Mesendoderm (in vitro differentiated cells): ENCODE data around the gene ARID3A.

Experiments used
- DNase-seq: peaks from one replicate; pipeline ENCODE4 v3.0.0; 2013
- H2AK5ac ChIP-seq: 2 replicates; pipeline ENCODE4 v1.6.1; 2013; ENCODE audit warnings: low read length, inconsistent platforms
- H2BK120ac ChIP-seq: 2 replicates; pipeline ENCODE4 v1.6.1; 2013; ENCODE audit warnings: low read depth, mild to moderate bottlenecking, low read length, moderate library complexity, mixed read lengths
- H2BK15ac ChIP-seq: replicated peaks from 2 replicates; pipeline ENCODE4 v1.6.1; 2013; ENCODE audit warnings: low read depth, mild to moderate bottlenecking, moderate library complexity
- H2BK5ac ChIP-seq: 2 replicates; pipeline ENCODE4 v1.6.1; 2013; ENCODE audit warnings: low read length, inconsistent platforms
- H3K18ac ChIP-seq: 2 replicates; pipeline ENCODE4 v1.6.1; 2013; ENCODE audit warnings: mild to moderate bottlenecking, low read length, mixed read lengths
- H3K23ac ChIP-seq: one replicate; pipeline ENCODE4 v1.6.1; 2013; ENCODE audit warnings: low read length
- H3K27ac ChIP-seq: 2 replicates; pipeline ENCODE4 v1.5.1; 2013; ENCODE audit warnings: low read depth, mild to moderate bottlenecking, inconsistent platforms, low read length, moderate library complexity
- H3K27me3 ChIP-seq: 2 replicates; pipeline ENCODE4 v1.6.1; 2013; ENCODE audit warnings: low read length, control low read depth, mild to moderate bottlenecking, inconsistent platforms; ENCODE audit not compliant: insufficient read depth, poor library complexity
- H3K36me3 ChIP-seq: 2 replicates; pipeline ENCODE4 v1.6.1; 2013; ENCODE audit warnings: low read length, inconsistent platforms; ENCODE audit not compliant: control insufficient read depth, insufficient read depth
- H3K4ac ChIP-seq: one replicate; pipeline ENCODE4 v1.6.1; 2013; ENCODE audit warnings: low read depth, mild to moderate bottlenecking, low read length, moderate library complexity
- H3K4me1 ChIP-seq: 2 replicates; pipeline ENCODE4 v1.6.1; 2013; ENCODE audit warnings: low read depth, low read length, inconsistent platforms; ENCODE audit not compliant: control insufficient read depth
- H3K4me2 ChIP-seq: 2 replicates; pipeline ENCODE4 v1.6.1; 2013; ENCODE audit warnings: low read length
- H3K4me3 ChIP-seq: 2 replicates; pipeline ENCODE4 v1.5.1; 2013; ENCODE audit warnings: mild to moderate bottlenecking, low read length
- H3K56ac ChIP-seq: one replicate; pipeline ENCODE4 v1.6.1; 2013; ENCODE audit warnings: low read length
- H3K79me1 ChIP-seq: 2 replicates; pipeline ENCODE4 v1.6.1; 2013; ENCODE audit warnings: low read length, inconsistent platforms
- H3K79me2 ChIP-seq: 2 replicates; pipeline ENCODE4 v1.6.1; 2013; ENCODE audit warnings: mild to moderate bottlenecking, low read length; ENCODE audit not compliant: control insufficient read depth, insufficient read depth
- H3K9ac ChIP-seq: 2 replicates; pipeline ENCODE4 v1.6.1; 2013; ENCODE audit warnings: low read length, inconsistent platforms
- H4K5ac ChIP-seq: one replicate; pipeline ENCODE4 v1.6.1; 2013; ENCODE audit warnings: low read length
- H4K8ac ChIP-seq: one replicate; pipeline ENCODE4 v1.6.1; 2013; ENCODE audit warnings: low read depth, mild to moderate bottlenecking, control low read depth, low read length, moderate library complexity
- WGBS: extraction: QIAGEN DNeasy Blood & Tissue Kit; methylation state at CpG from one replicate; pipeline ENCODE4 v1.1.7; 2013; ENCODE audit warnings: low lambda C conversion rate, missing lambda C conversion rate; ENCODE audit not compliant: insufficient coverage; ENCODE audit errors: extremely low coverage; 5-methylcytosine and 5-hydroxymethylcytosine counted together

Gene ARID3A

DNA sequence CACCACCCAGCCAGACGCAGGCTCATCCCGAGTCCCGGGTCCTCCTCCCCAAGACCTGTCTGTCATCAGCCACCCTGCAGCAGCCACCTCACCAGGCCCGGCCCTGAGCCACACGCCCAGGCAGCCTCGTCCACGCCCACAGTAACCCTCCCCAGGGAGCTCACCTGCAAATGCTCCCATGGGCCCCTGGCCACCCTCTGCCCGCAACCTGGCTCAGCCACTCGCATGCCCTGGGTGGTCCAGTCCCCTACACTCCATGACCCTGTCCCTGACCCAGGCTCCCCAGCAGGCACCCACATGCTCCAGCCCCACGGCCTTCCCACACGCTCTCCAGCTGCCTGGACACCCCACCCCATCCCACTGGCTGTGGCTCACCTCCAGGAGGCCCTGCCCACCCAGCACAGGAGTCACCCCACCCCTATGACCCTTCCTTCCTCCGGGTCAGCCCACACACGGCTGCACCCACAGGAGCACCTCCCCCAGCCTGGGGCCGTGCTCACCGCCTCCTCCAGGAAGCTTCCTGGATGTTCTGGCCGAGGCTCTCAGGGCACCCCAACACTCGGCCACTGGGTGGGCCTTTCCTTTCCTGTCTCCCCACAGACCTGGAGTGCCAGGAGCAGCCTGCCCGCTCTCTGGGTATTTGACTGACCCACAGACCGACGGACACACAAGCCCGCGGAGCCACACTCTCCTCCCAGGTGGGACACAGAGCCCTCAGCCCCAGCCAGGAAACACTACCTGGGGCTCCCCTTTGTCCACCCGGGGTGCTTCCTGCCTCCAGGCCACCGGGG lies 91.5 kb downstream of the ARID3A start:
- peaks cover 68% of the 10 kb centered on the region for H3K79me2 ChIP-seq
- H3K79me1 ChIP-seq: peaks cover 34% of the 10 kb centered on the region
- H3K4me2 ChIP-seq: no peak overlapping the region
- H3K9ac ChIP-seq: peak overlapping the region; percentile 26
- no peak overlapping the region for H3K23ac ChIP-seq
- DNase-seq: no peak
- no peak overlapping the region for H3K4ac ChIP-seq
- H3K36me3 ChIP-seq: peaks cover 2% of the 10 kb centered on the region
- no peaks in the 10 kb centered on the region for H3K27me3 ChIP-seq
- H2BK15ac ChIP-seq: no peak overlapping the region
- no peak overlapping the region for H2BK120ac ChIP-seq
- peak overlapping the region; percentile 67 for H3K56ac ChIP-seq
- H4K8ac ChIP-seq: no peak overlapping the region
- H2AK5ac ChIP-seq: no peak overlapping the region
- no peak overlapping the region for H2BK5ac ChIP-seq
- H3K4me1 ChIP-seq: peaks cover 6% of the 10 kb centered on the region
- whole genome bisulfite sequencing: no CpG with 5 or more reads among the region's 24 CpGs
- no peak overlapping the region for H3K27ac ChIP-seq
- H3K18ac ChIP-seq: no peak overlapping the region
- H3K4me3 ChIP-seq: no peak overlapping the region
- H4K5ac ChIP-seq: no peak overlapping the region

DNA sequence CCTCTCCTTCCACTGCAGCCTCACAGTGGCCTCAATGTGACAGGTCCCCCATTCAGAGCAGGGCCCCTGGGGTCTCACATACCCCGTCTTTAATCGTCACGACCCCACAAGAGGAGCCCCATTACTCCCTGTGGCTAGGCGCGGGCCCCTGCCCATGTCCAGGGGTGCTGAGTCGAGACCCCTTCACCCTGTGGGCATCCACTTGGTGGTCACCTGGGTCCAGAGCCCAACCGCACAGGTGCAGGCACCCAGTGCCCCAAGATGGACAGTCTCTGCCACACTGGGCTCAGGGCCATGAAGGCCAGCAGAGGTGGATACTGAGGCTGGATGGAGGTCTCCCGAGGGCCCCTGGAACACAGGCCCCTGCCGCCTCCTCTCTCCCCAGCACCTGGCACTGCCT lies 92.1 kb downstream of the ARID3A start:
- Histone ChIP-seq H3K36me3 (peaks cover 2% of the 10 kb centered on the region), H3K4ac (no peak overlapping the region), H2BK15ac (no peak overlapping the region), H3K9ac (no peak overlapping the region), H2AK5ac (no peak overlapping the region), H4K8ac (no peak overlapping the region), H3K79me2 (peaks cover 68% of the 10 kb centered on the region), H3K27ac (no peak overlapping the region), H3K18ac (no peak overlapping the region), H3K56ac (no peak overlapping the region), H3K4me3 (no peak overlapping the region), H3K27me3 (no peaks in the 10 kb centered on the region), H2BK5ac (no peak overlapping the region), H2BK120ac (no peak overlapping the region), H3K4me2 (no peak overlapping the region), H3K79me1 (peaks cover 34% of the 10 kb centered on the region), H3K23ac (no peak overlapping the region), H3K4me1 (peaks cover 6% of the 10 kb centered on the region), H4K5ac (no peak overlapping the region)
- DNase-seq: no peak
- WGBS: no CpG with 5 or more reads among the region's 9 CpGs

DNA sequence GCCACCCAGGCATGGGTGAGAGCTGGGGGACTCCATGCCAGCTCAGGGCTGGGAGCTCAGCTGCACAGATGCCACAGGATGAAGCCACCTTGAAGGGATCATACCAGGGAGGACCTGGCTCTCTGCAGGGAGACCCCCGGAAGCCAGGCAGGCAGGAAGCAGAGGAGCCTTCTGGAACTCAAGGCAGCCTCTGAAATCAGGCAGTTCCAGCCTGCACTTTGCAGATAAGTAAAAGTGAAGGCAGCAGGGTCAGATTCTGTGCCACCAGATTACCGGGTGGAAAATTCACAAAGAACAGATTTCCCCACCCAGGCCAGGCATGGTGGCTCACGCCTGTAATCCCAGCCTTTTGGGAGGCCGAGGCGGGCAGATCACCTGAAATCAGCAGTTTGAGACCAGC lies 92.6 kb downstream of the ARID3A start:
- Histone ChIP-seq H2BK120ac (no peak overlapping the region), H3K27me3 (no peaks in the 10 kb centered on the region), H3K4me2 (no peak overlapping the region), H3K27ac (no peak overlapping the region), H3K79me1 (peaks cover 31% of the 10 kb centered on the region), H3K9ac (peak overlapping the region; percentile 24), H3K18ac (no peak overlapping the region), H2BK5ac (no peak overlapping the region), H4K5ac (no peak overlapping the region), H3K4me1 (peaks cover 6% of the 10 kb centered on the region), H3K56ac (no peak overlapping the region), H3K4ac (no peak overlapping the region), H2BK15ac (no peak overlapping the region), H2AK5ac (no peak overlapping the region), H3K23ac (no peak overlapping the region), H4K8ac (no peak overlapping the region), H3K4me3 (no peak overlapping the region), H3K36me3 (no peaks in the 10 kb centered on the region), H3K79me2 (peaks cover 68% of the 10 kb centered on the region)
- no CpG with 5 or more reads among the region's 5 CpGs for WGBS
- DNase-seq: no peak

DNA sequence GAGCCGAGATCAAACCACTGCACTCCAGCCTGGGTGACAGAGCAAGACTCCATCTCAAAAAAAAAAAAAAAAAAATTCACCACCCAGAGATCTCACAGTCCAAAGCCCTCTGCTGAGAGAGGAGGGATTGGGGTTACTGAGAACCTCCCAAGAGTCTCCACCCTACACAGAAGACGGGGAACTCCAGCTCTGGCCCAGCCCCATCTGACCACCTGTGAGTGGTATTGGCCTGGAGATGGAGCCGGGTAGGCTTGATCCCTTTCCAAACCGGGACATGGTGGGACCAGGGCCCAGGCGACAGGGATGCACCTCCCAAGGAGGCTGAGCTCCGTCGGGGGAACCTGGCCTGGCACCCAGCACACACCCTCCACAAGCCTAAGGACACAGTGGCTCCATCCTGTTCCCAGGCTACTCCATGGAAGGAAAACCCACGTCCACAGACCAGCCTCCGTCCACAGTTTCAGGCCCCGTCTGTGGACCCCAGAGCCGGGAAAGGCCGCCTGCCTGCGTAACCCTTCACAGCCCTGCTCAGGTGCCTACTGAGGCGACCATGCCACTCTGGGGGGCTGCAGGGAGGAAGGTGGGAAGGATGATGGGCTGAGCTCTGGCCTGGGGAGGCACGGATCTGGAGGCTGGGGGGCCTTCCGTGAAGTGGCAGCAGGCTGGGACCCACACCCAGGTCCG lies 93.2 kb downstream of the ARID3A start:
- H3K36me3 ChIP-seq: no peaks in the 10 kb centered on the region
- no peak overlapping the region for H2BK5ac ChIP-seq
- no peak overlapping the region for H3K23ac ChIP-seq
- H3K9ac ChIP-seq: peak overlapping the region; percentile 87
- H3K79me2 ChIP-seq: peaks cover 65% of the 10 kb centered on the region
- H3K79me1 ChIP-seq: peaks cover 29% of the 10 kb centered on the region
- H3K27ac ChIP-seq: no peak overlapping the region
- no peak overlapping the region for H3K18ac ChIP-seq
- no peak overlapping the region for H3K4ac ChIP-seq
- no peak overlapping the region for H3K4me3 ChIP-seq
- H3K4me2 ChIP-seq: no peak overlapping the region
- no peak overlapping the region for H4K8ac ChIP-seq
- WGBS: no CpG with 5 or more reads among the region's 17 CpGs
- H3K56ac ChIP-seq: peak overlapping the region; percentile 96
- peaks cover 6% of the 10 kb centered on the region for H3K4me1 ChIP-seq
- no peak overlapping the region for H2BK15ac ChIP-seq
- H2BK120ac ChIP-seq: no peak overlapping the region
- H3K27me3 ChIP-seq: no peaks in the 10 kb centered on the region
- no peak overlapping the region for H4K5ac ChIP-seq
- DNase-seq: no peak
- no peak overlapping the region for H2AK5ac ChIP-seq

DNA sequence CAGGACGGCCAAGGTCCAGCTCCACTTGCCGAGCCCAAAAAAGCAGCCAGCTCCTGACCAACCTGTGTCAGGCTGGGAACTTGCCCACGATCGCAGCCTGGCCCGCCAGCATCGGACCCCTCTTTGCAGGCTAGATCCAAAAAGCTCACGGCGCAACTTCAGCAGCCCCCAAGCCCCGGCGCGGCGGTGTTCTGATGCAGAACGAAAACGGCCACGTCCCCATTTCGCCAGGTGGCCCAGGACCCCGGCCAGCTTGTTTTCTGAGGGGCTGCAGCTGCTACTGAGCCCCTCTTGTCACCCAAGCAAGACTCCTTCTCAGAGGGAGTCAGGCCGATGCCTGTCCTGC lies 93.8 kb downstream of the ARID3A start:
- H3K79me2 ChIP-seq: peaks cover 61% of the 10 kb centered on the region
- H3K18ac ChIP-seq: no peak overlapping the region
- no peak overlapping the region for H2BK120ac ChIP-seq
- DNase-seq: no peak
- peak overlapping the region; percentile 87 for H3K9ac ChIP-seq
- H4K5ac ChIP-seq: no peak overlapping the region
- no peak overlapping the region for H3K23ac ChIP-seq
- no peak overlapping the region for H2BK5ac ChIP-seq
- no peaks in the 10 kb centered on the region for H3K36me3 ChIP-seq
- no peak overlapping the region for H3K4ac ChIP-seq
- no peak overlapping the region for H2BK15ac ChIP-seq
- H3K27ac ChIP-seq: no peak overlapping the region
- no peak overlapping the region for H4K8ac ChIP-seq
- peaks cover 26% of the 10 kb centered on the region for H3K79me1 ChIP-seq
- no CpG with 5 or more reads among the region's 18 CpGs for WGBS
- no peak overlapping the region for H2AK5ac ChIP-seq
- peaks cover 6% of the 10 kb centered on the region for H3K4me1 ChIP-seq
- peak overlapping the region; percentile 77 for H3K4me3 ChIP-seq
- H3K4me2 ChIP-seq: peak overlapping the region; percentile 85
- H3K56ac ChIP-seq: peak overlapping the region; percentile 96
- no peaks in the 10 kb centered on the region for H3K27me3 ChIP-seq
